Activated CD4-positive, alpha-beta T cell treated with anti-CD3 and anti-CD28 coated beads, Interleukin-2, amount 50 U/mL, for 48 hours (primary cell): ENCODE data around the gene ACSM6.
A peak's percentile ranks its signal among the peaks of the same experiment; 100 is the strongest.
"Not testable (repeated sequence)": the region's sequence is repeated elsewhere in the genome, so short reads cannot be mapped to it uniquely, and the experiment has no call there.

ENCODE experiments used
- DNase-seq, 2 experiments: peaks; one replicate each; pipeline ENCODE4 v3.0.0-alpha.2; 2020

ACSM6 gene

DNA sequence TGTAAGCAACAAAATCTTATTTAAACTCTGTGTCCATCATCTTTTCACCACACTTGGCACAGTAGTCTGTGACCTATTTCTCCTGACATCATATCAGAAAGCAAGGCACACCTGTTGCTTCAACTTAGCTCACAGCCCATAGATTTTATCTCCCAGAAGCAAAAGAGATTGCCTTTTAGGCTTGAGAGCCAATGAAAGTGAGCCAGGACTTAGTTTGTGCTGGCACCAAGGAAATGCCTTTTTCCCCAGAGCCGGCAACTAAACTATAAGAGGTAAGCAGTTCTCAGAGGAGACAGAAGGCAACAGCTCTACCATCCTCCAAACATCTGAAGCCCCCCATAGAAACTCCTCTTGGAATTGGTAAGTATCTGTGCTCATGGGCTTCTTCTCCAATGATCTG lies at the start of gene ACSM6:
Gene ACSM6 (plus strand): TSS at position 295 of the 400 bp plus-strand sequence. CDS start 248 bp downstream, outside the sequence.
- DNase-seq = no peak

- DNase-seq = no peak
Observed at GRCh38 chr10:95168694-95169093, 25.3 kb upstream of the ACSM6 start.

DNA sequence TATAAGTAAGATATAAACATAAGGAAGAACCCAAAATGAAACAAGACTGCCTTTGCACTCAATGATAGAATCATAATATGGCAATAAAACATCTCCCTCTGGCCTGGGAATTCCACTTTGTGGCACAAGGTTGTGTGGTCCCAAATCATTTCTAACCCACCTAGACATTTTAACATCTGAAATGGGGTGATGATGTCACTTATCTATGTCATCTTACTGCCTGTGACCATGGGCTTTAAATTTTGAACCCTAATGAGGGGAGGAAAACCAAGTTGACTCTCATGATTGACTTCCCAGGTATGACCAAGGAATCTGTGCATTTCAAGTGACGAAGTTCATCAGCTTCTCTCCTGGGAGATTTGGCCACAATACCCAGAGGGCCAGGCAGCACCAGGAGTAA lies 24.5 kb upstream of the ACSM6 start:
- no peak for DNase-seq

DNA sequence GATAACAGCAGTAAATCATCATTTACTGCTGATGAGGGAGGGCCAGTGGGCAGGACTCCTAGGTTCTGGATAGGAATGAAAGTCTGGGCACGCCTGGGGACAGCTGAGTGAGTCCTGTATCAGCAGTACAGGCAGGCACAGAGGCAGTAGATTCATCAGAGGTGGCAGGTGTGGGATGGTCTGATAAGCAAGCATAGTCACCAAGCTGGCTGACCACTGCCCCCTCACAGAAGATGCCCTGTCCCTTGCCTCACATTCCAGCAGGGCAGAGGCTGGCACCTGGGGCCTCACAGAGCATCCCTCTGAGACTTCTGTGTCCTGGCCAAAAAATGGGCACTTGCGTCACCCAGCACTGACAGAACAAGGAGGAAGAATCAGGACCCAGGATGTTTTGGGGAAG lies 23.2 kb upstream of the ACSM6 start:
- no peak for DNase-seq

GRCh38 chr10:95171336-95171735 lies 22.7 kb upstream of the ACSM6 start:
- DNase-seq = no peak

GRCh38 chr10:95172851-95173250 lies 21.2 kb upstream of the ACSM6 start:
- no peak for DNase-seq

DNA sequence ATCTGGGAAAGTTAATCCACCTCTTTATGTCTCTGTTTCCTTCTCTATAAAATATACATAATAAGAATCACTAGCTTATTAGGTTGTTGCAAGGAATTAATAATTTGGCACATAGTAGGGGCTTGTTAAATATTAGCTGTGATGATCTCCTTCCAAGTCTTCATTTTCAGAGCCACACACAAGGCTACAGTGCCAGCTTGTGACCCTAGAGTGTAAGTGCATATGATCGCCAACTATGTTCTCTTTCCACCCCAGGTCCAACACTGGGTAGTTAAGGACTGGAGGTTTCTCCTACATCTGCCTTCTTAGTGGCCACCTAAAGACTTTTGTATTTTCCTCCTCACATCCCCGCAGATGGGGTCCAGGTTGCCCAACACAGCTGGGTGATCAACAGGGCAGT lies 17.9 kb upstream of the ACSM6 start:
- no peak for DNase-seq

DNA sequence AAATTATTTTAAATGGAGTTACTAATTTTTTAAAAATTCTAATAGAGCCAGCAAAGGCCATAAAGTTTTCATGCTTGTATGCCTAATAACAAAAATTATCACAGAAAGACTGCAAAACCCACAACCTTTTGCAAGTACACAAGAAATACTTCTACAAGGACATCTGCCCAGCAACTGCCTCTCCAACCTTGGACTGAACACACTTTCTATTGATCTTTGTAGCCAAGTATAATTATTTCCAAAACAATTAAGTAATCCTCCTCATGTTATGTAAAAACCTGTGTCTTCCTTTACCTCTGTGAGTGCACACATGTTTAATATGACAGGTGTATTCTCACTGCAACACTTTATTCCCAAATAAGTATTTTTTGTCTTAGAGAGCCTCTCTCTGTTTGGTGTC lies 16.6 kb upstream of the ACSM6 start:
- DNase-seq = no peak

GRCh38 chr10:95178266-95178665 lies 15.8 kb upstream of the ACSM6 start:
- DNase-seq = no peak

DNA sequence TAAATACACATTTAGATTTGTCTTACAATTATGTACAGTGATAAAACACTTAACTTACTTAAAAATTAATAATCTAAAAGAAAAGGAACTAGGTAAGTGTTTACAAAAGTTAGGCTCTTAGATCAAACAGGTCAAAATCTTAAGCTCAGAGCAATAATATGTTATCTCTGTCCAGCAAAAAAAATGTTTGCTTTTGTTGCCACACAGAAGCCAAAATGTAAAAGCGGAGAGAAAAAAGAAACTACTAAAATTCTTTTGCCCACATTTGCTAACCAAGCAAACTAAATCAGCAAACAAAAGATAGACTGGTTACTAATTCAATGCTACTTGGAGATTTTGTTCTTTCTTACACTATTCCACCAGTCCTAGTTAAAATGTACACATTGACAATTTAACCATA lies 15.2 kb upstream of the ACSM6 start:
- DNase-seq = no peak

DNA sequence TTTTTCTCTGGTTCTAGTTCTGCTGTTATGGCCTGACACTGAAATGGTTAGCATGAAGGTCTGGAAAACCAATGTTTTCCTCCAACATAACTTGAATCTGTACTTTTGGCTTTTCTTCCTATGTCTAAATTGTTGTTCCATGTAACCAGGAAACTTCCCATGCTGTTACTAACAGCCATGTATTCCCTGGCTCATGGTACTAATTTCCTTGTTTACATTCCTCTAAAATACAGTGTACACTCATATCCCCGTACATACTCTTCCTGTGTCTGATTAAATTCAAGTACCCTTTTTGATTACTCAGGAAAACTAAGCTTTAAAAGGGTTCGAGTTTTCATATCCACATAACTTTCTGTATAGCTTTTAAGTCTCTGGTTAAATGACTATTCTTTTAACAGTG lies 12.3 kb upstream of the ACSM6 start:
- no peak for DNase-seq

- peak; percentile 75 to 81 for DNase-seq
Observed at GRCh38 chr10:95183271-95184230, 10.5 kb upstream of the ACSM6 start.

- DNase-seq = no peak
Observed at GRCh38 chr10:95187617-95188016, 6.4 kb upstream of the ACSM6 start.

DNA sequence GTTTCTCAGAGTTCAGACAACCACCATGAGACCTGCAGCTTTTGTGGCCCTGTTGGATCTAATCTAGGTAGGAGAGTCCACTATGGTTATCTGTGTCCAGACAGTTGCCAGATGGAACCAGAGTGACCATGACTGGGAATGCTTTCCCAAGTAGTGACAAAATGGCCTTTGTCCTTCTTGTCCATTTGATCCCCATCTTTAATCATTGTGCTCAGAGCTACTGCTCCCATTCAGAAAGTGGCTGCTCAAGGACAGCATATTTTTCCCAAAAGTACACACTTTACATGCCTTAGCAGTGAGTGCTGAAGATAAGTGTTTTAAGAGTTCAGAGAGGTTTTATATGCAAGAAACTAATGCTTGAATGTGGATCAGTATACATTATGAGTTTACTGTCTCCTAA lies 5.4 kb upstream of the ACSM6 start:
- no peak for DNase-seq

DNA sequence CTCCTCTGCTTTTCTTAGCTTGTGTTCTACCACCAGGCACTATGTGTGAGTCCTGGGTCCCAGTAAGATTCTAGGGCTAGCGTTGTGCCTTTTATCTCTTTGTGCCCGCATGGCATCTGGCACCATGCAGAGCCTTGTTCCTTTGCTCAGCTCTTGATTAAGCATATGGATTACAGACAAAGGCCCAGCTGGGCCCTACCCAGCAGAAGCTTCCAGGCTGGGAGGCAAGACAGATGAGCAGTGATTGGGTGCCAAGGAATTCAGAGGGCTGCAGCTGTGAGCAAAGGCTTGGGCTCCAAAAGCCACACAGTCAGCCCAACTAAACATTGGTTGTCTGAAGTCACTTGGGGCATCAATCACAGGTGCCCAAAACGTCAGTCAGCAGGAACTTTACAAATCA lies 2.0 kb downstream of the ACSM6 start:
- no peak for DNase-seq

DNA sequence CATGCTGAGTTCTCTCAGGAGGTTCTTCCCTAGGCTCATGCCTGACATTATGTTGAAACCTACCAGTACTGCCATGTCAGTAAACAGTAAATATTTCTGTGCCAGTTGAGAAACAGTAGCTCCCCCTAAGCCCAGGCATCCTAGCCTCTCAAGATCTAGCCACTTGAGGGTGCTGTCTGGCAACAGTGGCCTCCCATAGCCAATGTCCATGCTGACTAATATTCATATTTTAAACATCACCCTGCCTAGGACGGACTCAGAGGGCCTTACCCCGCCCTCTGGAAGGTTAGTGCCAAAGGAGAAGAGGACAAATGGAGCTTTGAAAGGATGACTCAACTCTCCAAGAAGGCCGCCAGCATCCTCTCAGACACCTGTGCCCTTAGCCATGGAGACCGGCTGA lies 7.7 kb downstream of the ACSM6 start:
- no peak for DNase-seq

DNA sequence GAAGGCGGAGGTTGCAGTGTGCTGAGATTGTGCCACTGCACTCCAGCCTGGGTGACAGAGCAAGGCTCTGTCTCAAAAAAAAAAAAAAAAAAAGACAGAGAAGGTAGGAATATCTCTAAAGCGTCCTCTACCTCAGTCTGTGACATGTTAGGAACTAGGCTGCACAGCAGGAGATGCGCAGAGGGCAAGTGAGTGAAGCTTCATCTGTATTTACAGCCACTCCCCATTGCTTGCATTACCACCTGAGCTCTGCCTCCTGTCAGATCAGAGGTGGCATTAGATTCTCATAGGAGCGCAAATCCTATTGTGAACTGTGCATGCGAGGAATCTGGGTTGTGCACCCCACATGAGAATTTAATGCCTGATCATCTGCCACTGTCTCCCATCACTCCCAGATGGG lies 8.8 kb downstream of the ACSM6 start:
- not testable (repeated sequence) for DNase-seq

DNA sequence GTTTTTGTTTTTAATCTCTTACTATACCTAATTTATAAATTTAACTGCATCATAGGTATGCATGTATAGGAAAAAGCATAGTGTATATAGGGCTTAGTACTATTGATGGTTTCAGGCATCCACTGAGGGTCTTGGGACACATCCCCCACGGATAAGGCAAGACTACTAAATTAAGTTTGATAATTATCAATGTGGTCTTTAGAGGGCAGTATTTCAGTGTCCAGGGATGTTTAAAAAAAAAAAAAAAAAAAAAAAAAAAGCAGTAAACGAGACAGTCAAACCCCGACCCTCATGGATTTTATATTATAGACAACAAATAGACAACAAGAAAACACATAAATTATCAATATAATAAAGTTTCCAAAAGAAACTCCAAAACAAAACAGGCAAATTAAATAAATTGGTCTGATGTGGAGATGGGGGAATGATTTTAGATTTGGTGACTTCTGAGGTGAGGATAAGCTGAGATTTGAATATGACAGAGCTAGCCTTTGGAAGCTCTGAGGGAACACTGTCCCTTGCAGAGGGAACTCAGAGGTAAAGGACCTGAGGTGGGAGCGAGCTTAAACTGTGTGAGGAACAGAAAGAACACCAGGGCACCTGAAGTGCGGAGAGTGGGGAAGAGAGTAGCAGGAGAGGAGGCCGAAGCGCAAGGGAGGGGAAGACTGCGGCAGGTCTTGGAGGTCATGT lies 14.8 kb downstream of the ACSM6 start:
- no peak for DNase-seq

DNA sequence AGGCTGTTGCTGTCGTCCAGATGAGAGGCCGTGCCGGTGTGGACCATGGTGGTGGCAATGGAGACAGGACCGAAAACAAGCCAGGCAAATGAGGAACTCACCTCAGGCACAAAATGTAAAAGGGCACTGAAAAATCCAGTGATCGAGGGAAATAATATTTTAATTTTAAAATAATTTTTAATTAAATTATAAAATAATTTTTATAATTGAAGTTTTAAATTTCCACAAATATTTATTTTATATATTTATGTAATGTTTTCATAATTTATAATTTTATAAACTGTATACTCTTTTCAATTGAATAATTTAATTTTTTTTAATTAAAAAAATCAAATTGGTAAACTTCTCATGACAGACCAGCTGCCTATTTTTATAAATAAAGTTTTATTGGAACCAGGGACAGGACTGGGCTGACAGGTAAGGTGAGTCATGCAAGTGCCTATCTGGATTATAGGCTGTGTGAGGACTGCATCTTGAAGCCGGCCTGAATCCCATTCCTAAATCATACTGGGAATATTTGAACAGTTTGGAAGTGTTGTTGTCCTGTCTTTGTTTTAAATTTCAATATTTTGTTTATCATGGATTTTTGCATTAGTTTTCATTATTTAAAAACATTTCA lies 15.6 kb downstream of the ACSM6 start:
- DNase-seq = no peak

- no peak for DNase-seq
Observed at GRCh38 chr10:95211606-95212279, 17.7 kb downstream of the ACSM6 start.

- no peak for DNase-seq
Observed at GRCh38 chr10:95214369-95214768, 20.3 kb downstream of the ACSM6 start.

- DNase-seq = no peak
Observed at GRCh38 chr10:95214793-95215192, 20.8 kb downstream of the ACSM6 start.

GRCh38 chr10:95217476-95217875 lies 23.4 kb downstream of the ACSM6 start:
- DNase-seq = no peak
